ENCODE results near the gene ITGB5. TPM values are rescaled to one million over a fixed set of nuclear protein-coding genes. Genes with fewer than 3 reads are reported as not detected.

Gene ITGB5
- total RNA-seq, 1 experiment from 2014 or later = 339 TPM

DNA sequence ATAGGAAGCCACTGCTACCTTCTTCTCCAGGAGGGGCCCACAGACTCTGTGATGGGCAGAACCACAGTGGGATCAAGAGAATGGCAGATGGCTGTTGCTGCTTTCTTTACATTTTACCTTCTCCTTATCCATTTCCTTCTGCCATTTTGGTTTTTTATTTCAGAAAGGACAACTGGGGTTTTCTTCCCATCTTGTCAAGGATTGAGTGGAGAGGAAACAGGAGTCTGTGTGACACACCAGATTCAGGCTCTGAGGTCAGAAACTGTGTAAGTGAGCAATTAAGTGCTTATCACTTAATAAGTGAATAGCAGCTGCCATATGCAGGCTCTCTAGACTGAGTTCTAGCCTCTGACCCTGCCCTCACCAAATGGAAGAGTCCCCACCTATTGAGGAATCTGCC is 47.3 kb downstream of the ITGB5 start (continued):
- TF ChIP-seq, protein P1, sequence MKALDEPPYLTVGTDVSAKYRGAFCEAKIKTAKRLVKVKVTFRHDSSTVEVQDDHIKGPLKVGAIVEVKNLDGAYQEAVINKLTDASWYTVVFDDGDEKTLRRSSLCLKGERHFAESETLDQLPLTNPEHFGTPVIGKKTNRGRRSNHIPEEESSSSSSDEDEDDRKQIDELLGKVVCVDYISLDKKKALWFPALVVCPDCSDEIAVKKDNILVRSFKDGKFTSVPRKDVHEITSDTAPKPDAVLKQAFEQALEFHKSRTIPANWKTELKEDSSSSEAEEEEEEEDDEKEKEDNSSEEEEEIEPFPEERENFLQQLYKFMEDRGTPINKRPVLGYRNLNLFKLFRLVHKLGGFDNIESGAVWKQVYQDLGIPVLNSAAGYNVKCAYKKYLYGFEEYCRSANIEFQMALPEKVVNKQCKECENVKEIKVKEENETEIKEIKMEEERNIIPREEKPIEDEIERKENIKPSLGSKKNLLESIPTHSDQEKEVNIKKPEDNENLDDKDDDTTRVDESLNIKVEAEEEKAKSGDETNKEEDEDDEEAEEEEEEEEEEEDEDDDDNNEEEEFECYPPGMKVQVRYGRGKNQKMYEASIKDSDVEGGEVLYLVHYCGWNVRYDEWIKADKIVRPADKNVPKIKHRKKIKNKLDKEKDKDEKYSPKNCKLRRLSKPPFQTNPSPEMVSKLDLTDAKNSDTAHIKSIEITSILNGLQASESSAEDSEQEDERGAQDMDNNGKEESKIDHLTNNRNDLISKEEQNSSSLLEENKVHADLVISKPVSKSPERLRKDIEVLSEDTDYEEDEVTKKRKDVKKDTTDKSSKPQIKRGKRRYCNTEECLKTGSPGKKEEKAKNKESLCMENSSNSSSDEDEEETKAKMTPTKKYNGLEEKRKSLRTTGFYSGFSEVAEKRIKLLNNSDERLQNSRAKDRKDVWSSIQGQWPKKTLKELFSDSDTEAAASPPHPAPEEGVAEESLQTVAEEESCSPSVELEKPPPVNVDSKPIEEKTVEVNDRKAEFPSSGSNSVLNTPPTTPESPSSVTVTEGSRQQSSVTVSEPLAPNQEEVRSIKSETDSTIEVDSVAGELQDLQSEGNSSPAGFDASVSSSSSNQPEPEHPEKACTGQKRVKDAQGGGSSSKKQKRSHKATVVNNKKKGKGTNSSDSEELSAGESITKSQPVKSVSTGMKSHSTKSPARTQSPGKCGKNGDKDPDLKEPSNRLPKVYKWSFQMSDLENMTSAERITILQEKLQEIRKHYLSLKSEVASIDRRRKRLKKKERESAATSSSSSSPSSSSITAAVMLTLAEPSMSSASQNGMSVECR (CRISPR knock-in tag; IDR thresholded peaks at IDR 0.05; ENCODE audit: borderline replicate concordance) = no peak
- TF ChIP-seq TP53 (CRISPR knock-in tag; IDR thresholded peaks at IDR 0.05) (no peak), GTF2I (CRISPR knock-in tag; conservative IDR thresholded peaks at IDR 0.05) (no peak)
- TF ChIP-seq, protein P2, sequence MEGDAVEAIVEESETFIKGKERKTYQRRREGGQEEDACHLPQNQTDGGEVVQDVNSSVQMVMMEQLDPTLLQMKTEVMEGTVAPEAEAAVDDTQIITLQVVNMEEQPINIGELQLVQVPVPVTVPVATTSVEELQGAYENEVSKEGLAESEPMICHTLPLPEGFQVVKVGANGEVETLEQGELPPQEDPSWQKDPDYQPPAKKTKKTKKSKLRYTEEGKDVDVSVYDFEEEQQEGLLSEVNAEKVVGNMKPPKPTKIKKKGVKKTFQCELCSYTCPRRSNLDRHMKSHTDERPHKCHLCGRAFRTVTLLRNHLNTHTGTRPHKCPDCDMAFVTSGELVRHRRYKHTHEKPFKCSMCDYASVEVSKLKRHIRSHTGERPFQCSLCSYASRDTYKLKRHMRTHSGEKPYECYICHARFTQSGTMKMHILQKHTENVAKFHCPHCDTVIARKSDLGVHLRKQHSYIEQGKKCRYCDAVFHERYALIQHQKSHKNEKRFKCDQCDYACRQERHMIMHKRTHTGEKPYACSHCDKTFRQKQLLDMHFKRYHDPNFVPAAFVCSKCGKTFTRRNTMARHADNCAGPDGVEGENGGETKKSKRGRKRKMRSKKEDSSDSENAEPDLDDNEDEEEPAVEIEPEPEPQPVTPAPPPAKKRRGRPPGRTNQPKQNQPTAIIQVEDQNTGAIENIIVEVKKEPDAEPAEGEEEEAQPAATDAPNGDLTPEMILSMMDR (IDR thresholded peaks at IDR 0.05) = no peak

DNA sequence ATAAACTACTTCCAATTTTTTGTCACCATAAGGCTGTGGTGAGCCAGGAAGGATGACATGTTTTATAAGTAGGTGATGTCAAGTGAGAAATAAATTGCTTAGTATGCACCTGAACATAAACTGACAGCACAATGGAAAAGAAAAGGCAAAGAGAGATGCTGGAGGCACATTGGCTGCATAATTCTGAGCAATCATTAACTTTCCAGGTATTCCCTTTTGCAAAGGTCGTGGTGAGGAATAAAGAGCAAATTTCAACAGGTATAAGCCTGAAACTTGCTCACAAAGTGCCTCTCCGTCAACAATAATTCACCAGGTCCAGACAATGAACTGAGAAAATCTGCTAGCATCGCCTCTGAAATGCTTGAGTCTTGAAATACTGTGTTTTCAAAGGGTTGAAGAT is 48.2 kb downstream of the ITGB5 start:
- POLR2A ChIA-PET = no interaction called here
- H3K9me3 Mint-ChIP-seq = no peaks in the 10 kb centered on the region
- TF ChIP-seq, protein P3, sequence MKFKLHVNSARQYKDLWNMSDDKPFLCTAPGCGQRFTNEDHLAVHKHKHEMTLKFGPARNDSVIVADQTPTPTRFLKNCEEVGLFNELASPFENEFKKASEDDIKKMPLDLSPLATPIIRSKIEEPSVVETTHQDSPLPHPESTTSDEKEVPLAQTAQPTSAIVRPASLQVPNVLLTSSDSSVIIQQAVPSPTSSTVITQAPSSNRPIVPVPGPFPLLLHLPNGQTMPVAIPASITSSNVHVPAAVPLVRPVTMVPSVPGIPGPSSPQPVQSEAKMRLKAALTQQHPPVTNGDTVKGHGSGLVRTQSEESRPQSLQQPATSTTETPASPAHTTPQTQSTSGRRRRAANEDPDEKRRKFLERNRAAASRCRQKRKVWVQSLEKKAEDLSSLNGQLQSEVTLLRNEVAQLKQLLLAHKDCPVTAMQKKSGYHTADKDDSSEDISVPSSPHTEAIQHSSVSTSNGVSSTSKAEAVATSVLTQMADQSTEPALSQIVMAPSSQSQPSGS (CRISPR knock-in tag; IDR thresholded peaks at IDR 0.05; ENCODE audit: borderline replicate concordance, low read depth) = no peak
- no peak for TF ChIP-seq TEAD4 (CRISPR knock-in tag; IDR thresholded peaks at IDR 0.05)
- TF ChIP-seq, protein P1 (CRISPR knock-in tag; IDR thresholded peaks at IDR 0.05; ENCODE audit: borderline replicate concordance) = no peak
- TF ChIP-seq, protein P4, sequence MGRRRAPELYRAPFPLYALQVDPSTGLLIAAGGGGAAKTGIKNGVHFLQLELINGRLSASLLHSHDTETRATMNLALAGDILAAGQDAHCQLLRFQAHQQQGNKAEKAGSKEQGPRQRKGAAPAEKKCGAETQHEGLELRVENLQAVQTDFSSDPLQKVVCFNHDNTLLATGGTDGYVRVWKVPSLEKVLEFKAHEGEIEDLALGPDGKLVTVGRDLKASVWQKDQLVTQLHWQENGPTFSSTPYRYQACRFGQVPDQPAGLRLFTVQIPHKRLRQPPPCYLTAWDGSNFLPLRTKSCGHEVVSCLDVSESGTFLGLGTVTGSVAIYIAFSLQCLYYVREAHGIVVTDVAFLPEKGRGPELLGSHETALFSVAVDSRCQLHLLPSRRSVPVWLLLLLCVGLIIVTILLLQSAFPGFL (CRISPR knock-in tag; IDR thresholded peaks at IDR 0.05; ENCODE audit: borderline replicate concordance) = no peak
- TF ChIP-seq, protein P5, sequence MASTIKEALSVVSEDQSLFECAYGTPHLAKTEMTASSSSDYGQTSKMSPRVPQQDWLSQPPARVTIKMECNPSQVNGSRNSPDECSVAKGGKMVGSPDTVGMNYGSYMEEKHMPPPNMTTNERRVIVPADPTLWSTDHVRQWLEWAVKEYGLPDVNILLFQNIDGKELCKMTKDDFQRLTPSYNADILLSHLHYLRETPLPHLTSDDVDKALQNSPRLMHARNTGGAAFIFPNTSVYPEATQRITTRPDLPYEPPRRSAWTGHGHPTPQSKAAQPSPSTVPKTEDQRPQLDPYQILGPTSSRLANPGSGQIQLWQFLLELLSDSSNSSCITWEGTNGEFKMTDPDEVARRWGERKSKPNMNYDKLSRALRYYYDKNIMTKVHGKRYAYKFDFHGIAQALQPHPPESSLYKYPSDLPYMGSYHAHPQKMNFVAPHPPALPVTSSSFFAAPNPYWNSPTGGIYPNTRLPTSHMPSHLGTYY (CRISPR knock-in tag; IDR thresholded peaks at IDR 0.05) = no peak
- no peak for TF ChIP-seq ZNF219 (CRISPR knock-in tag; IDR thresholded peaks at IDR 0.05; ENCODE audit: borderline replicate concordance)
- TF ChIP-seq NFE2L1 (CRISPR knock-in tag; IDR thresholded peaks at IDR 0.05) = no peak
- TF ChIP-seq, protein P6, sequence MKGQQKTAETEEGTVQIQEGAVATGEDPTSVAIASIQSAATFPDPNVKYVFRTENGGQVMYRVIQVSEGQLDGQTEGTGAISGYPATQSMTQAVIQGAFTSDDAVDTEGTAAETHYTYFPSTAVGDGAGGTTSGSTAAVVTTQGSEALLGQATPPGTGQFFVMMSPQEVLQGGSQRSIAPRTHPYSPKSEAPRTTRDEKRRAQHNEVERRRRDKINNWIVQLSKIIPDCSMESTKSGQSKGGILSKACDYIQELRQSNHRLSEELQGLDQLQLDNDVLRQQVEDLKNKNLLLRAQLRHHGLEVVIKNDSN (CRISPR knock-in tag; IDR thresholded peaks at IDR 0.05) = no peak
- no peak for TF ChIP-seq NR1H2 (CRISPR knock-in tag; IDR thresholded peaks at IDR 0.05)
- no peak for TF ChIP-seq ZNF423 (CRISPR knock-in tag; IDR thresholded peaks at IDR 0.05)
- TF ChIP-seq, protein P7, sequence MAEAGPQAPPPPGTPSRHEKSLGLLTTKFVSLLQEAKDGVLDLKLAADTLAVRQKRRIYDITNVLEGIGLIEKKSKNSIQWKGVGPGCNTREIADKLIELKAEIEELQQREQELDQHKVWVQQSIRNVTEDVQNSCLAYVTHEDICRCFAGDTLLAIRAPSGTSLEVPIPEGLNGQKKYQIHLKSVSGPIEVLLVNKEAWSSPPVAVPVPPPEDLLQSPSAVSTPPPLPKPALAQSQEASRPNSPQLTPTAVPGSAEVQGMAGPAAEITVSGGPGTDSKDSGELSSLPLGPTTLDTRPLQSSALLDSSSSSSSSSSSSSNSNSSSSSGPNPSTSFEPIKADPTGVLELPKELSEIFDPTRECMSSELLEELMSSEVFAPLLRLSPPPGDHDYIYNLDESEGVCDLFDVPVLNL (CRISPR knock-in tag; IDR thresholded peaks at IDR 0.05; ENCODE audit: borderline replicate concordance, low read depth) = no peak
- TF ChIP-seq ZNF138 (CRISPR knock-in tag; conservative IDR thresholded peaks at IDR 0.05) = no peak
- TF ChIP-seq JAZF1 (CRISPR knock-in tag; IDR thresholded peaks at IDR 0.05) = no peak
- TF ChIP-seq ZNF121 (CRISPR knock-in tag; IDR thresholded peaks at IDR 0.05) = no peak
- no peak for TF ChIP-seq CREM (CRISPR knock-in tag; IDR thresholded peaks at IDR 0.05)
- TF ChIP-seq FOXP1 (CRISPR knock-in tag; IDR thresholded peaks at IDR 0.05; ENCODE audit: borderline replicate concordance) = no peak
- TF ChIP-seq ZNF232 (CRISPR knock-in tag; IDR thresholded peaks at IDR 0.05) = no peak

More for the DNA sequence above, 48.2 kb downstream of the ITGB5 start:
- H3K4me3 Mint-ChIP-seq = no peak overlapping the region
- CTCF ChIA-PET = no interaction called here
- peaks cover 43% of the 10 kb centered on the region for H3K4me1 Mint-ChIP-seq
- DNase-seq (ENCODE audit: low spot score) (no peak), ATAC-seq (no peak)
- H3K36me3 Mint-ChIP-seq = peaks cover 60% of the 10 kb centered on the region
- no peaks in the 10 kb centered on the region for H3K27me3 Mint-ChIP-seq (ENCODE audit: low read depth)
- H3K27ac Mint-ChIP-seq = 0 out of 2 replicates have a peak overlapping the region, but pooled peaks have one; percentile 32

All from WTC11 (cell line).